Vagina (tissue), 2 donors: ENCODE measurements around the gene CENPB.

ENCODE experiments used
- CTCF ChIP-seq, 3 experiments: fragments of 450-650 bp in 2 of 3; fragments of 200-600 bp in 1 of 3; sonication (generic) in 1 of 3; IDR thresholded peaks; one replicate each; pipeline ENCODE4 v1.5.1; 2017 to 2019; ENCODE audit warnings: antibody characterized with exemption in 3 of 3, mild to moderate bottlenecking in 2 of 3, moderate library complexity in 2 of 3
- POLR2A ChIP-seq, 2 donors: fragments of 450-650 bp; IDR thresholded peaks; one replicate each; pipeline ENCODE4 v1.6.1; 2017; ENCODE audit warnings: antibody characterized with exemption in 2 of 2, mild to moderate bottlenecking in 2 of 2, moderate library complexity in 2 of 2

DNA sequence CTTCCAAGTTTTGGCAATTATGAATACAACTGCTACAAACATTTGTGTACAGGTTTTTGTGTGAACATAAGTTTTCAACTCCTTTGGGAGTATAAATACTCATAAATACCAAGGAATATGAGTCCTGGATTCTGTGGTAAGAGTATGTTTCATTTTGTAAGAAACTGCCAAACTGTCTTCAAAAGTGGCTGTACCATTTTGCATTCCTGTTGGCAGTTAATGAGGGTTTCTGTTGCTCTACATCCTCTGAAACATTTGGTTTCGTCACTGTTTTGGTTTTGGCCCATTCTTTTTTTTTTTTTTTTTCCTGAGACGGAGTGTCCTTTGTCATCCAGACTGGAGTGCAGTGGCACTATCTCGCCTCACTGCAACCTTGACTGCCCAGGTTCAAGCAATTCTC, 42.3 kb upstream of the CENPB start:
- TF ChIP-seq POLR2A (IDR thresholded peaks at IDR 0.05) (no peak), CTCF (IDR thresholded peaks at IDR 0.05) (no peak)
